ENCODE results near the gene USP17L29.
"Not testable (repeated sequence)": the region's sequence is repeated elsewhere in the genome, so short reads cannot be mapped to it uniquely, and the experiment has no call there.

The USP17L29 gene, protein sequence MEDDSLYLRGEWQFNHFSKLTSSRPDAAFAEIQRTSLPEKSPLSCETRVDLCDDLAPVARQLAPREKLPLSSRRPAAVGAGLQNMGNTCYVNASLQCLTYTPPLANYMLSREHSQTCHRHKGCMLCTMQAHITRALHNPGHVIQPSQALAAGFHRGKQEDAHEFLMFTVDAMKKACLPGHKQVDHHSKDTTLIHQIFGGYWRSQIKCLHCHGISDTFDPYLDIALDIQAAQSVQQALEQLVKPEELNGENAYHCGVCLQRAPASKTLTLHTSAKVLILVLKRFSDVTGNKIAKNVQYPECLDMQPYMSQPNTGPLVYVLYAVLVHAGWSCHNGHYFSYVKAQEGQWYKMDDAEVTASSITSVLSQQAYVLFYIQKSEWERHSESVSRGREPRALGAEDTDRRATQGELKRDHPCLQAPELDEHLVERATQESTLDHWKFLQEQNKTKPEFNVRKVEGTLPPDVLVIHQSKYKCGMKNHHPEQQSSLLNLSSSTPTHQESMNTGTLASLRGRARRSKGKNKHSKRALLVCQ

GRCh38 chr4:9353338-9353737 lies at the start of gene USP17L29:
Gene USP17L29, plus strand, starts transcription at chr4:9353638. Its CDS starts 0 bp downstream, at chr4:9353638.
- not testable (repeated sequence) for DNase-seq (ENCODE audit: low read depth in 2 of 3, low spot score in 2 of 3)

DNA sequence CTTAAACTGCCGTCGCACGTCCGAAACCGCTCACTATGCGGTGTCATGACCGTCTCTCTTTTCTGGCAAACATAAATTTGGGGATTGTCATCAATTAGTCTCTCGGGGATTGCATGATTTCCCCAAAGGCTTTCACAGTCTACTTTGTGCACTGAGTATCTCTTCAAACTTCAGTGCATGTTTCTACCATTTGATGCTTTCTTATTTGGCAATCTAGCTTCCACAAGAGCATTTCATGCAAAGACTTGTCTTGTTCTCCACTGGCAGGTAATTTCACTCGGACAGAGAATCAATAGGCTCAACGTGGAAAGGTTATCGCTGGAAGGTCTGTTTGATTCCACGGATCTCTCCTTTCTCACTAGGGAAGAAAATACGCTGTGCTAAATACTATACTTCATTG lies 29.2 kb upstream of the USP17L29 start:
- not testable (repeated sequence) for DNase-seq (ENCODE audit: low read depth in 2 of 3, low spot score in 2 of 3)

DNA sequence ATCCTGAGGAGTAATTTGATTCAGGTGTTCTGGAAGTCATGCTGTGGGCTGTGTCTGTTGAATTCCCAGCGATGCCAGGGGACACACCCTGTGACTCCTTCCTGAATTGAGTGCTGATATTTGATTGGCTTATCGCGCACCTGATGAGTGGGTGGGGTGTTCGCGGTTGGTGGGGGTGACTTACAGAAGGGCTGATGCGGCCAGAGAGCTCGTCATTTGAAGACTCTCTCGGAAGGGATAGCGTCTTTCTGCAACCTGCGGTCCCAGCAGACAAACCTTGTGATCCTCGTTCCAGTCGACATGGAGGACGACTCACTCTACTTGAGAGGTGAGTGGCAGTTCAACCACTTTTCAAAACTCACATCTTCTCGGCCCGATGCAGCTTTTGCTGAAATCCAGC lies 28.6 kb upstream of the USP17L29 start, which contains the start of gene USP17L24:
Gene USP17L24, plus strand, starts transcription at position 301 of the 400 bp plus-strand sequence. Its CDS starts 0 bp downstream, at position 301.
- DNase-seq (ENCODE audit: low read depth in 2 of 3, low spot score in 2 of 3): not testable (repeated sequence)

DNA sequence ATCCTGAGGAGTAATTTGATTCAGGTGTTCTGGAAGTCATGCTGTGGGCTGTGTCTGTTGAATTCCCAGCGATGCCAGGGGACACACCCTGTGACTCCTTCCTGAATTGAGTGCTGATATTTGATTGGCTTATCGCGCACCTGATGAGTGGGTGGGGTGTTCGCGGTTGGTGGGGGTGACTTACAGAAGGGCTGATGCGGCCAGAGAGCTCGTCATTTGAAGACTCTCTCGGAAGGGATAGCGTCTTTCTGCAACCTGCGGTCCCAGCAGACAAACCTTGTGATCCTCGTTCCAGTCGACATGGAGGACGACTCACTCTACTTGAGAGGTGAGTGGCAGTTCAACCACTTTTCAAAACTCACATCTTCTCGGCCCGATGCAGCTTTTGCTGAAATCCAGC lies 23.8 kb upstream of the USP17L29 start, which contains the start of gene USP17L25:
Gene USP17L25, plus strand, starts transcription at position 301 of the 400 bp plus-strand sequence. Its CDS starts 0 bp downstream, at position 301.
- DNase-seq (ENCODE audit: low read depth in 2 of 3, low spot score in 2 of 3): not testable (repeated sequence)

DNA sequence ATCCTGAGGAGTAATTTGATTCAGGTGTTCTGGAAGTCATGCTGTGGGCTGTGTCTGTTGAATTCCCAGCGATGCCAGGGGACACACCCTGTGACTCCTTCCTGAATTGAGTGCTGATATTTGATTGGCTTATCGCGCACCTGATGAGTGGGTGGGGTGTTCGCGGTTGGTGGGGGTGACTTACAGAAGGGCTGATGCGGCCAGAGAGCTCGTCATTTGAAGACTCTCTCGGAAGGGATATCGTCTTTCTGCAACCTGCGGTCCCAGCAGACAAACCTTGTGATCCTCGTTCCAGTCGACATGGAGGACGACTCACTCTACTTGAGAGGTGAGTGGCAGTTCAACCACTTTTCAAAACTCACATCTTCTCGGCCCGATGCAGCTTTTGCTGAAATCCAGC lies 19.1 kb upstream of the USP17L29 start, which contains the start of gene USP17L26:
Gene USP17L26, plus strand, starts transcription at position 301 of the 400 bp plus-strand sequence. Its CDS starts 0 bp downstream, at position 301.
- not testable (repeated sequence) for DNase-seq (ENCODE audit: low read depth in 2 of 3, low spot score in 2 of 3)

- DNase-seq (ENCODE audit: low read depth in 2 of 3, low spot score in 2 of 3): not testable (repeated sequence)
These were observed 14.3 kb upstream of the USP17L29 start, which contains the start of gene USP17L5 for GRCh38 chr4:9339103-9339502. Gene USP17L5, plus strand, starts transcription at chr4:9339403. Its CDS starts 0 bp downstream, at chr4:9339403.

- not testable (repeated sequence) for DNase-seq (ENCODE audit: low read depth in 2 of 3, low spot score in 2 of 3)
These were observed 9.6 kb upstream of the USP17L29 start, which contains the start of gene USP17L27 for GRCh38 chr4:9343848-9344247. Gene USP17L27, plus strand, starts transcription at chr4:9344148. Its CDS starts 0 bp downstream, at chr4:9344148.

DNA sequence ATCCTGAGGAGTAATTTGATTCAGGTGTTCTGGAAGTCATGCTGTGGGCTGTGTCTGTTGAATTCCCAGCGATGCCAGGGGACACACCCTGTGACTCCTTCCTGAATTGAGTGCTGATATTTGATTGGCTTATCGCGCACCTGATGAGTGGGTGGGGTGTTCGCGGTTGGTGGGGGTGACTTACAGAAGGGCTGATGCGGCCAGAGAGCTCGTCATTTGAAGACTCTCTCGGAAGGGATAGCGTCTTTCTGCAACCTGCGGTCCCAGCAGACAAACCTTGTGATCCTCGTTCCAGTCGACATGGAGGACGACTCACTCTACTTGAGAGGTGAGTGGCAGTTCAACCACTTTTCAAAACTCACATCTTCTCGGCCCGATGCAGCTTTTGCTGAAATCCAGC lies 4.8 kb upstream of the USP17L29 start, which contains the start of gene USP17L28:
Gene USP17L28, plus strand, starts transcription at position 301 of the 400 bp plus-strand sequence. Its CDS starts 0 bp downstream, at position 301.
- DNase-seq (ENCODE audit: low read depth in 2 of 3, low spot score in 2 of 3): not testable (repeated sequence)

DNA sequence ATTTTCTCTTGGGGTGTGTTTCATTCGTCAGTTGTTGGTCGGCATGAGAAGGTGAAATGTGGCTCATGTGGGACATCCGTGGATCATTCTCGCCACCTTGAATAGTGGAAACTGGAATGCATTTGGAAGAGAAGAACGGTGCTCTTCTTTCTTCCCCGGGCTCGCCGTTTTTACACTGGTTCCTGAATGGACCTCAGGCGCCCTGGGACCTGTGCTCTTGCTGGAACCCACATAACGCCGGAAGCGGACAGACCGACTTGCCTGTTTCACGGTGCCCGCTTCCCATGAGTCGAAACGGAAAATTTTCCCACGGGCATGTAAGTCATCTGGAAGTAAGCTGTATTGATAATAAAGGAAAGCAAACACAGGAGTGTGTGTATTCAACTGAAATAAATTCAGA lies 2.6 kb upstream of the USP17L29 start:
- DNase-seq (ENCODE audit: low read depth in 2 of 3, low spot score in 2 of 3): not testable (repeated sequence)

GRCh38 chr4:9362829-9363228 lies 9.4 kb downstream of the USP17L29 start, which contains the start of gene USP17L30:
Gene USP17L30, plus strand, starts transcription at chr4:9363129. Its CDS starts 0 bp downstream, at chr4:9363129.
- DNase-seq (ENCODE audit: low read depth in 2 of 3, low spot score in 2 of 3): not testable (repeated sequence)

DNA sequence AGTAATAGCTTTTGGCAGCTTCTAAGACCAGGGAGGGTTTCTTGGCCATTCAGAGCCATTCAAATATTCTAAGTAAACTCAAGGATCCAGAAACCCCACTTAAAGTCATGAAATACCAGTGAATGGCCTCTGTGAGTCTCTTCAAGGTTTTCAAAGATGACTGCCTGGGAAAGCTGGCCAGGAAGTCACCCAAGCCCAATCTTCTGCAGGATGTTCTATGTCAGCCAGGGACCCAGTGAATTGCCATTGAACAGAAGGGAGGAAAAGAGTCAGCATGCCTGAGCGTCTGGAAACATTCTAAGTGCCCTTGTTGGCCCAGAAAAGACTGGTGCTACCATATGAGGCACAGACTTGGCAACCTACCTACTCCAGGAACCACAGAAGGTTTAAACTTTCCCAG lies 26.4 kb downstream of the USP17L29 start:
- not testable (repeated sequence) for DNase-seq (ENCODE audit: low read depth in 2 of 3, low spot score in 2 of 3)

DNA sequence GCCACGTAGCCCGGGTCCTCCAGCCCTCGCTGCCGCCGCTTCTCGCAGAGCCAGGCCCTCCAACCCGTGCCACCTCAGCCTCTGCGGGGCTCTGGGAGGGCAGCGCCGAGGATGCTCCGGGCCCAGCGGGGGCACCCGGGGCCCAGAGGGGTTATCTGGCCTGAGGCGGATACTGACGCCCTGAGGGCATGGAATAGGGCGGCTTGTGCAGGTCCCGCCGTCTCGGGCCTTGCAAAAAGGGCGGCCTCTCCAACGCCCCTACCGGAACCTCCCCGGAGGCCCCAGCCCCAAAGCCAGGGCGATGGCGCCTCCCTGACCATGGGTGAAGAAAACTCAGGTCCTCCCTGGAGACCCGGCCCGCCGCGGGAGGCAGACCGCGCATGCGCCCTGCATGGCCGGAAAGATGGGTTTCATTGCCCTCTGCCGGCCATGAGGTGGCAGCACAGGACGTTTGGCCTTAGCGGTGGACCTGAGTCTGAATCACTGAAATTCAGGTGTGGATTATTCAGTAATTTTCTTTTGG lies 27.6 kb downstream of the USP17L29 start:
- DNase-seq (ENCODE audit: low read depth in 2 of 3, low spot score in 2 of 3): peak; percentile 2 to 8 (median 4)

DNA sequence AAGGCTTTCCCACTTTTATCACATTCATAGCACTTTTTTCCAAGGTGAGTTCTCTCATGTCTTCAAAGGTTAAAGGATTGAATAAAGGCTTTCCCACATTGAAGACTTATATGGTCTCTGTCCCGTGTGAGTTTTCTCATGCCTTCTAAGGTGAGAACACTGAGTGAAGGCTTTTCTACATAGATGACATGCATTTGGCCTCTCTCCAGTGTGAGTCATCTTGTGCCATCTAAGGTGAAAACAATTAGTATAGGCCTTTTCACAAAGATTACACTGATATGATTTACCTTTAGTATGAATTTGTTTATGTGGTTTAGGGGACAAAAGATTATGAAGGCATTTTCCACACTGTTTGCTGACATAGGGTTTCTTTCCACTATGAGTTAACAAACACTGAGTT lies 30.7 kb downstream of the USP17L29 start:
- DNase-seq (ENCODE audit: low read depth in 2 of 3, low spot score in 2 of 3): no peak

- not testable (repeated sequence) for DNase-seq (ENCODE audit: low read depth in 2 of 3, low spot score in 2 of 3)
These were observed 35.6 kb downstream of the USP17L29 start for GRCh38 chr4:9389001-9389400.

All from activated CD8-positive, alpha-beta memory T cell treated with anti-CD3 and anti-CD28 coated beads for 48 hours (primary cell).